H9 (cell line): Measurements from ENCODE around the gene PLEKHG2. TPM values are rescaled to one million over a fixed set of nuclear protein-coding genes. Genes with fewer than 3 reads are reported as not detected.
A peak's percentile ranks its signal among the peaks of the same experiment; 100 is the strongest.

Experiments used
- DNase-seq: peaks from one replicate; pipeline ENCODE4 v3.0.0-alpha.2; 2017
- H2AFZ ChIP-seq: one replicate; pipeline ENCODE4 v1.6.1; 2013; ENCODE audit warnings: mild to moderate bottlenecking, low read length, control low read depth, moderate library complexity
- H2AK5ac ChIP-seq: 2 replicates; pipeline ENCODE4 v1.6.1; 2013; ENCODE audit warnings: low read length, control low read depth, mixed read lengths; ENCODE audit not compliant: insufficient read length
- H2BK120ac ChIP-seq: one replicate; pipeline ENCODE4 v1.6.1; 2013; ENCODE audit warnings: low read depth, mild to moderate bottlenecking, low read length, control low read depth, inconsistent platforms; ENCODE audit not compliant: poor library complexity, severe bottlenecking
- H2BK12ac ChIP-seq: 2 replicates; pipeline ENCODE4 v1.6.1; 2013; ENCODE audit warnings: low read length, control low read depth, mixed read lengths, low read depth; ENCODE audit not compliant: insufficient read length
- H2BK15ac ChIP-seq: 2 replicates; pipeline ENCODE4 v1.6.1; 2013; ENCODE audit warnings: low read depth, low read length, control low read depth
- H2BK20ac ChIP-seq: one replicate; pipeline ENCODE4 v1.6.1; 2013; ENCODE audit warnings: low read depth, mild to moderate bottlenecking, low read length, control low read depth, inconsistent platforms; ENCODE audit not compliant: poor library complexity, severe bottlenecking
- H2BK5ac ChIP-seq: 2 replicates; pipeline ENCODE4 v1.6.1; 2013; ENCODE audit warnings: low read length, control low read depth, mixed read lengths; ENCODE audit not compliant: insufficient read length
- H3K14ac ChIP-seq: 2 replicates; pipeline ENCODE4 v1.6.1; 2013; ENCODE audit warnings: low read length, control low read depth; ENCODE audit not compliant: insufficient read depth
- H3K18ac ChIP-seq: 2 replicates; pipeline ENCODE4 v1.6.1; 2013; ENCODE audit warnings: low read depth, mild to moderate bottlenecking, mixed read lengths, low read length, control low read depth; ENCODE audit not compliant: insufficient read length
- H3K23ac ChIP-seq: 2 replicates; pipeline ENCODE4 v1.6.1; 2013; ENCODE audit warnings: low read length, control low read depth, mixed read lengths, low read depth; ENCODE audit not compliant: insufficient read length
- H3K23me2 ChIP-seq: 2 replicates; pipeline ENCODE4 v1.6.1; 2013; ENCODE audit warnings: low read depth, mild to moderate bottlenecking, mixed read lengths, low read length, control low read depth; ENCODE audit not compliant: insufficient read length, poor library complexity, severe bottlenecking
- H3K27ac ChIP-seq: 2 replicates; pipeline ENCODE4 v1.5.1; 2013; ENCODE audit warnings: low read length, control low read depth, mixed read lengths, low read depth; ENCODE audit not compliant: insufficient read length
- H3K27me3 ChIP-seq: 2 replicates; pipeline ENCODE4 v1.6.1; 2013; ENCODE audit warnings: low read length, control low read depth, inconsistent platforms; ENCODE audit not compliant: insufficient read depth
- H3K4ac ChIP-seq: 2 replicates; pipeline ENCODE4 v1.6.1; 2013; ENCODE audit warnings: low read depth, mild to moderate bottlenecking, control low read depth, inconsistent platforms, low read length, moderate library complexity
- H3K4me1 ChIP-seq: 2 replicates; pipeline ENCODE4 v1.6.1; 2013; ENCODE audit warnings: low read length, control low read depth, inconsistent platforms; ENCODE audit not compliant: insufficient read depth
- H3K4me2 ChIP-seq: 2 replicates; pipeline ENCODE4 v1.6.1; 2013; ENCODE audit warnings: low read length, control low read depth, mixed read lengths; ENCODE audit not compliant: insufficient read length, insufficient read depth
- H3K56ac ChIP-seq: 2 replicates; pipeline ENCODE4 v1.6.1; 2013; ENCODE audit warnings: low read depth, mild to moderate bottlenecking, mixed read lengths, low read length, control low read depth; ENCODE audit not compliant: insufficient read length
- H3K79me1 ChIP-seq: 2 replicates; pipeline ENCODE4 v1.6.1; 2013; ENCODE audit warnings: low read depth, mild to moderate bottlenecking, moderate library complexity, low read length, control low read depth, inconsistent platforms; ENCODE audit not compliant: insufficient read depth, poor library complexity, severe bottlenecking
- H3K79me2 ChIP-seq: 2 replicates; pipeline ENCODE4 v1.6.1; 2013; ENCODE audit warnings: low read length, control low read depth, inconsistent platforms; ENCODE audit not compliant: insufficient read depth
- H3K9ac ChIP-seq: 2 replicates; pipeline ENCODE4 v1.6.1; 2013; ENCODE audit warnings: low read length, control low read depth, mixed read lengths; ENCODE audit not compliant: insufficient read length; ENCODE audit errors: extremely low read depth
- H3K9me3 ChIP-seq: one replicate; pipeline ENCODE4 v1.6.1; 2013; ENCODE audit warnings: low read depth, low read length, inconsistent platforms; ENCODE audit not compliant: control insufficient read depth
- H3T11ph ChIP-seq: one replicate; pipeline ENCODE4 v1.6.1; 2013; ENCODE audit warnings: mild to moderate bottlenecking, low read length, control low read depth, inconsistent platforms
- H4K20me1 ChIP-seq: one replicate; pipeline ENCODE4 v1.6.1; 2013; ENCODE audit not compliant: control insufficient read depth, insufficient read length, insufficient read depth
- H4K5ac ChIP-seq: 2 replicates; pipeline ENCODE4 v1.6.1; 2013; ENCODE audit warnings: low read depth, mild to moderate bottlenecking, mixed read lengths, low read length, control low read depth; ENCODE audit not compliant: insufficient read length
- H4K8ac ChIP-seq: replicated peaks from 2 replicates; pipeline ENCODE4 v1.6.1; 2013; ENCODE audit warnings: low read length, control low read depth, mixed read lengths, low read depth; ENCODE audit not compliant: insufficient read length
- H4K91ac ChIP-seq: 2 replicates; pipeline ENCODE4 v1.6.1; 2013; ENCODE audit warnings: low read depth, mild to moderate bottlenecking, moderate library complexity, mixed read lengths, low read length, control low read depth; ENCODE audit not compliant: insufficient read length
- H3K27ac Mint-ChIP-seq, 3 experiments: 2 replicates in 2 of 3; 3 replicates in 1 of 3; pipeline ENCODE4 v1.8.0; 2020 to 2021; ENCODE audit warnings: mixed read lengths in 3 of 3, mild to moderate bottlenecking in 1 of 3, moderate library complexity in 1 of 3
- H3K27me3 Mint-ChIP-seq: 2 replicates; pipeline ENCODE4 v1.8.0; 2021; ENCODE audit warnings: low read depth, mild to moderate bottlenecking, moderate library complexity, mixed read lengths
- H3K36me3 Mint-ChIP-seq, 3 experiments: 2 replicates in 2 of 3; 3 replicates in 1 of 3; pipeline ENCODE4 v1.8.0; 2020 to 2021; ENCODE audit warnings: low read depth in 3 of 3, mixed read lengths in 3 of 3; ENCODE audit not compliant: insufficient read depth in 1 of 3
- H3K4me1 Mint-ChIP-seq, 2 experiments: 2 replicates each; pipeline ENCODE4 v1.8.0; 2020; ENCODE audit warnings: mixed read lengths in 2 of 2
- H3K4me3 Mint-ChIP-seq, 2 experiments: 2 replicates in 1 of 2; 3 replicates in 1 of 2; pipeline ENCODE4 v1.8.0; 2020 to 2021; ENCODE audit warnings: mild to moderate bottlenecking in 2 of 2, mixed read lengths in 2 of 2, moderate library complexity in 1 of 2
- H3K9me3 Mint-ChIP-seq, 2 experiments: 2 replicates in 1 of 2; 3 replicates in 1 of 2; pipeline ENCODE4 v1.8.0; 2020; ENCODE audit warnings: mild to moderate bottlenecking in 2 of 2, mixed read lengths in 2 of 2, moderate library complexity in 1 of 2
- WGBS: extraction: QIAGEN DNeasy Blood & Tissue Kit; methylation state at CpG from one replicate; pipeline ENCODE4 v1.1.7; 2013; ENCODE audit warnings: missing lambda C conversion rate, low lambda C conversion rate, mixed read lengths; ENCODE audit not compliant: insufficient read length; ENCODE audit errors: extremely low coverage; 5-methylcytosine and 5-hydroxymethylcytosine counted together
- total RNA-seq: library from RNA; stranded (reverse); gene quantifications from 2 replicates; pipeline ENCODE4 v1.2.1, GENCODE V29; 2021
- TF ChIP-seq, protein P1 (sequence below): fragments of 200-600 bp; sonication (generic); conservative IDR thresholded peaks from 3 replicates; pipeline ENCODE4 v1.8.0; 2021; ENCODE audit warnings: antibody characterized with exemption, mild to moderate bottlenecking

The PLEKHG2 gene
- total RNA-seq, 1 experiment from 2014 or later = 167 TPM

DNA sequence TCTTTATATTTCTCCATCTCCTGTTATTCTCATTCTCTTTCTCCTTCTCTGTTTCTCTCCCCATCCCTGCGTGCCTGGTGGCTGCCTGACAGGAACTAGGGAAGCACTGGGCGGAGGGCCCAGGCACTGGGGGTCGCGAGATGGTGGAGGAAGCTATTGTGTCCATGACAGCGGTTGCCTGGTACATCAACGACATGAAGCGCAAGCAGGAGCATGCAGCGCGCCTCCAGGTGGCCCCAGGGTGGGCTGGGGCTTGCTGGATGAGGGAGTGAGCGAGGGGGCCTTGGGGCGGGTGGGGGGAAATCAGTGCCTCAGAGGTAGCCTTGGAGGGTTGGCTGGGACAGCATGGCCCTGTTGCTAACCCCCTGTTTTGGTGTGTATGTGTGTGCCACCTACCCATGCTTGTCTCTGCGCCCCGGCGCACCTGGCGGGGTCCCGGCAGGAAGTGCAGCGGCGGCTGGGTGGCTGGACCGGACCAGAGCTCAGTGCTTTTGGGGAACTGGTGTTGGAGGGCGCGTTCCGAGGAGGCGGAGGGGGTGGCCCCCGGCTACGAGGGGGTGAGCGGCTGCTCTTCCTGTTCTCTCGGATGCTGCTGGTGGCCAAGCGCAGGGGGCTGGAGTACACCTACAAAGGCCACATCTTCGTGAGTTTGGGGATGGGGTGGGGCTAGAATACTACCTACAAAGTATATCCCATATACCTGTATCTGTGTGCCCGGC is 5.2 kb downstream of the PLEKHG2 start:
- Mint-ChIP-seq H3K4me1 (peaks cover 13 to 21% of the 10 kb centered on the region in 2 experiments), H3K4me3 (no peak overlapping the region), H3K27me3 (no peaks in the 10 kb centered on the region), H3K27ac (peak overlapping the region in 1 of 3 experiments; percentile 41; a peak in 1 of 7 replicates), H3K36me3 (peaks cover 22 to 79% (median 58%) of the 10 kb centered on the region in 3 experiments; a peak in 6 of 7 replicates), H3K9me3 (no peaks in the 10 kb centered on the region)
- H2BK5ac ChIP-seq = no peak overlapping the region
- no peak overlapping the region for H2AFZ ChIP-seq
- no peaks in the 10 kb centered on the region for H3K9me3 ChIP-seq
- H3K4me2 ChIP-seq = no peak overlapping the region
- no peak overlapping the region for H3K27ac ChIP-seq
- H3K14ac ChIP-seq = no peak overlapping the region
- H3K4ac ChIP-seq = no peak overlapping the region
- H3K18ac ChIP-seq = no peak overlapping the region
- no peak overlapping the region for H2BK20ac ChIP-seq
- TF ChIP-seq, protein P1, sequence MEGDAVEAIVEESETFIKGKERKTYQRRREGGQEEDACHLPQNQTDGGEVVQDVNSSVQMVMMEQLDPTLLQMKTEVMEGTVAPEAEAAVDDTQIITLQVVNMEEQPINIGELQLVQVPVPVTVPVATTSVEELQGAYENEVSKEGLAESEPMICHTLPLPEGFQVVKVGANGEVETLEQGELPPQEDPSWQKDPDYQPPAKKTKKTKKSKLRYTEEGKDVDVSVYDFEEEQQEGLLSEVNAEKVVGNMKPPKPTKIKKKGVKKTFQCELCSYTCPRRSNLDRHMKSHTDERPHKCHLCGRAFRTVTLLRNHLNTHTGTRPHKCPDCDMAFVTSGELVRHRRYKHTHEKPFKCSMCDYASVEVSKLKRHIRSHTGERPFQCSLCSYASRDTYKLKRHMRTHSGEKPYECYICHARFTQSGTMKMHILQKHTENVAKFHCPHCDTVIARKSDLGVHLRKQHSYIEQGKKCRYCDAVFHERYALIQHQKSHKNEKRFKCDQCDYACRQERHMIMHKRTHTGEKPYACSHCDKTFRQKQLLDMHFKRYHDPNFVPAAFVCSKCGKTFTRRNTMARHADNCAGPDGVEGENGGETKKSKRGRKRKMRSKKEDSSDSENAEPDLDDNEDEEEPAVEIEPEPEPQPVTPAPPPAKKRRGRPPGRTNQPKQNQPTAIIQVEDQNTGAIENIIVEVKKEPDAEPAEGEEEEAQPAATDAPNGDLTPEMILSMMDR = no peak
- no peak overlapping the region for H3T11ph ChIP-seq
- H2BK120ac ChIP-seq = no peak overlapping the region
- H2BK15ac ChIP-seq = no peak overlapping the region
- peaks cover 6% of the 10 kb centered on the region; the same call in 1 of the 2 replicates for H3K79me2 ChIP-seq
- no peak overlapping the region for H2BK12ac ChIP-seq
- no peak overlapping the region for H4K8ac ChIP-seq
- no peaks in the 10 kb centered on the region for H3K4me1 ChIP-seq
- no peak overlapping the region for H4K5ac ChIP-seq
- no peak for DNase-seq
- no peak overlapping the region for H3K9ac ChIP-seq
- no CpG with 5 or more reads among the region's 30 CpGs for WGBS
- H3K27me3 ChIP-seq = no peaks in the 10 kb centered on the region
- H4K91ac ChIP-seq = no peak overlapping the region
- H3K56ac ChIP-seq = no peak overlapping the region
- H3K23ac ChIP-seq = no peak overlapping the region
- H3K23me2 ChIP-seq = peaks cover 7% of the 10 kb centered on the region
- no peaks in the 10 kb centered on the region for H4K20me1 ChIP-seq
- H2AK5ac ChIP-seq = no peak overlapping the region
- peaks cover 6% of the 10 kb centered on the region for H3K79me1 ChIP-seq
